OCI-LY7 (cell line): ENCODE results near the gene APOC3.

ENCODE experiments used
- EZH2phosphoT487 ChIP-seq: fragments of 200-600 bp; sonication (generic); IDR thresholded peaks from 2 replicates; pipeline ENCODE4 v1.6.1; 2018; ENCODE audit warnings: low read depth, borderline replicate concordance, mild to moderate bottlenecking, mixed run types, antibody characterized with exemption, low read length, moderate library complexity, mixed read lengths
- TF ChIP-seq, protein P1 (sequence below): fragments of 200-600 bp; sonication (generic); conservative IDR thresholded peaks from 2 replicates; pipeline ENCODE4 v1.5.1; 2014; ENCODE audit warnings: mild to moderate bottlenecking, antibody characterized with exemption, low read length, moderate library complexity, mixed read lengths

DNA sequence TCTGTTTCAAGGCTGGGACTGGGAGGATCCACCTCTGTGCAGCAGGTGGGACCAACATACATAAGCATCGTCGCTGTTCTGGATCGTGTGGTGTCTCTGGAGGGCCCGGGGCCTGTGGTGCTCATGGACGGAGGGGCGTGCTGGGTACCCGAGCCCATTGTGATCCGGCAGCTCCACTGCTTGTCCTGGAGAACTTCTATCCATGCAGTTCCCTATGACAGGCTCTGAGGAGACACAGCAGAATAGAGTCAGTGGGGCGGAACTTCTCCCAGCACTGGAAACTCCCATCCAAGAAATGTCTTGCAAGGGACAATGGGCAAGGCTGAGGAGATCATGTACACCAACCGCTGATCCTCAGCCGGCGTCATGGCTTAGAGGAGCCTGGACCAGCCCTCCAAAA lies 19.4 kb downstream of the APOC3 start:
- TF ChIP-seq, protein P1, sequence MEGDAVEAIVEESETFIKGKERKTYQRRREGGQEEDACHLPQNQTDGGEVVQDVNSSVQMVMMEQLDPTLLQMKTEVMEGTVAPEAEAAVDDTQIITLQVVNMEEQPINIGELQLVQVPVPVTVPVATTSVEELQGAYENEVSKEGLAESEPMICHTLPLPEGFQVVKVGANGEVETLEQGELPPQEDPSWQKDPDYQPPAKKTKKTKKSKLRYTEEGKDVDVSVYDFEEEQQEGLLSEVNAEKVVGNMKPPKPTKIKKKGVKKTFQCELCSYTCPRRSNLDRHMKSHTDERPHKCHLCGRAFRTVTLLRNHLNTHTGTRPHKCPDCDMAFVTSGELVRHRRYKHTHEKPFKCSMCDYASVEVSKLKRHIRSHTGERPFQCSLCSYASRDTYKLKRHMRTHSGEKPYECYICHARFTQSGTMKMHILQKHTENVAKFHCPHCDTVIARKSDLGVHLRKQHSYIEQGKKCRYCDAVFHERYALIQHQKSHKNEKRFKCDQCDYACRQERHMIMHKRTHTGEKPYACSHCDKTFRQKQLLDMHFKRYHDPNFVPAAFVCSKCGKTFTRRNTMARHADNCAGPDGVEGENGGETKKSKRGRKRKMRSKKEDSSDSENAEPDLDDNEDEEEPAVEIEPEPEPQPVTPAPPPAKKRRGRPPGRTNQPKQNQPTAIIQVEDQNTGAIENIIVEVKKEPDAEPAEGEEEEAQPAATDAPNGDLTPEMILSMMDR = no peak
- no peak for TF ChIP-seq EZH2phosphoT487
